HG03196 (cell line): Measurements from ENCODE around the gene GSN.
"Not testable (repeated sequence)": the region's sequence is repeated elsewhere in the genome, so short reads cannot be mapped to it uniquely, and the experiment has no call there.

ENCODE experiments used
- ATAC-seq: cut with Tn5 transposase; IDR thresholded peaks from one replicate; pipeline ENCODE4 v1.9.1; 2021; ENCODE audit not compliant: unreplicated experiment

The GSN gene

DNA sequence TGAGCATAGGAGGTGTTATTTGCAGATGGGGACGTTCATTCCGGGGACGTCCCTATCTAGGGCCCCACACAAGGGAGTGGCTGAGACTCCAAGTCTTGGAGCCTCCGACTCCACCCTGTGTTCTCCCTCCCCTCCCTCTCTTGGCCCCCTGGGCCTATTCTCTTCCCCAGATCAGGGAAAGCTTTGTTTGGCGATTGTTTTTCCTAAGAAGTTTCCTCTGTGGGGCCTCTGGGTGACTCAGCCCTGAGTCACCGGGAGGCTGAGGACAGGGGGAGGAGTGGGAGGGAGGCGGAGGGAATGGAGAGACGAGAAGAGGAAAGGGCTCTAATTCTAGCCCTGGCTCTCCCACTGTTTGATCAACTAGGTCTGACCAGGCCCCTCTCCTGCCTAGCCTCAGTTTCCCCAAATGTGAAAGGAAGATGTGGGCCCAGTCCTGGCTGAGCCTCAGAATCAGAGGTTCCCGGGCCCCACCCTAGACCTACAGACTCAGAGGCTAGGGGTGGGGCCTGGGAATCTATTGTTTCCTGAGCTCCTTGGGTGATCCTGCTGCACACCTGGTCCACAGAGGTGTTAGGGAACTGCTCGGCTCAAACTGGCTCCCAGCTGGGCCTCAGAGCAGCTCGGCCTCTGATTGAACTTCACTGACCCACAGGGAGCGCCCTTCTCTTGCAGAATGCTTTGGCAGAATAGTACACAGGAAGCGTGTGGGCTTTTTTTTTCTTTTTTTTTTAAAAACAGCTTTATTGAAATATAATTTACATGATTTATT, 19.2 kb downstream of the GSN start:
- ATAC-seq = no peak

DNA sequence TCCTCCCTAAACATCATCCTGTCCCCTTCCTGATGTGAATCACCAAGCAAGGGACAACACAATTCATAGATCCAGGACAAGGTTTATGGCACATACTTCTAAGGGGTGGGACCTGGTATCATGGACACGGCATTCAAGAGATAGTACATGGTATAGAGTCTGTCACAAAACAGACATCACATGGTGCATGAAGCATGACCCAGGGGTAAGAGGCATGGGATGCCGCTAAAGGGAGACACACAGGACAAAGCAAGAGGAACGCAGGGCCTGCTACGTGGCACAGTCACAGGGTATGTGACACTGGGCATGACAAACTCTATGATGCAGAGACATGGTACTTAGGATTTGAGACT, 20.7 kb downstream of the GSN start:
- no peak for ATAC-seq

DNA sequence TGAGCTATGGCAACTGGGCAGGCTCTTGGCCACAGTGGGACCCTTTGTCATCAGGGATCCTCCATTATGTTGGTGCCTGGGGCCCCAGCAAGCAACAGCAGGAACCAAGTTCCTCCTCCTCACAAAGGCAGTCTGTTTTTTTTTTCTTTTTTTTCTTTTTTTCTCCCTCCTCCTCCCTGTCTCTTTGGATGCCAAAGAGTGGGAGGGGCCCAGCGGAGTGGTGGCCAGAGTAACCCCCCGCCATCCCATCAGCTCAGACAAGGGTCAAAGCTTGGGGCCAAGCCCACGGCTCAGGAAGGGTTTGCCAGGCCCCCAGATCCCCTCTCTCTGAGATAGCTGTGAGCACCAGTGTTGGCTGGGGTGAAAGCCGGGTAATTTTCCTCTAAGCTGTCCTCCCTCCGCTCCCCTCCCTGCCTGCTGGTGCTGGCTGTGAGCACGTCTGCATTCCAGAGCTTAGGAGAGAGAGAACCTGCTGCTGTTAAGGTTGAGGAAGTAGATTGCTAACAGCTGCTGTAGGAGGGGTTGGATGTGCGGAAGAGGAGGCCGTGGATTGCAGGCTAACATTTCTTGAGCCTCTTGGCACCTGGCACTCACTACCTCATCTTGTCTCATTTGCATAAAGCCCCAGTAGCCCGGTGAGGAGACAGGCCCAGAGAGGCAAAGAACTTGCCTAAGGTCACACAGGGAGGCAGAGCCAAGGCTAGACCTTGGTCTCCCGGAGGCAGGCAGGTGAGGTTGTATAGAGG, 21.2 kb downstream of the GSN start:
- ATAC-seq = no peak

DNA sequence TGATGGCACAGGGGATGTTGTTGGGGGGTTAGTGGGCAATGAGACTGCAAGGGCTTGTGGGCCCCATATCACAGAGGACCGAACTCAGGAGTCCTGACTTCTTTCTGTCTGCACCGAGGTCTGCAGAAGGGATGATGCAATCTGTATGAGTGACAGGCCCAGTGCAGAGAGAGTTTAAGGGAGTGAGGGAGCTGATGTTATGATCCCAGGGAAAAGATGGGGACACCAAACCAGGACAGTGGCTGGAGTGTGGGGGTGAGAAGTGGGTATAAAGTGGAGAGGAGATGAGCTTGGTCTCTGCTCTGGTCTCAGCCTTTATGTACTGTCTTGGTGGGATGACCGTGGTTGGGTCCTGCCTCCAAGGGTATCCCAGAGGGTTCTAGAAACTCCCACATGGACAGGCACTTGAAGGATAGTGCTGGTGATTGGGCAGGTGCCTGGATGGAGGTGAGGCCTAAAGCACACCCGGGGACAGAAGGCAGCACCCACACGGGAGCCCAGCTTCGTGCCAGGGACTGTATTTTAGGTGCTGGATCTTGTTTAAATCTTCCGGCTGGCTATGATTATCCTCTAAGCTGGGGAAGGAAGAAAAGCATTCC, 21.9 kb downstream of the GSN start:
- ATAC-seq = no peak

DNA sequence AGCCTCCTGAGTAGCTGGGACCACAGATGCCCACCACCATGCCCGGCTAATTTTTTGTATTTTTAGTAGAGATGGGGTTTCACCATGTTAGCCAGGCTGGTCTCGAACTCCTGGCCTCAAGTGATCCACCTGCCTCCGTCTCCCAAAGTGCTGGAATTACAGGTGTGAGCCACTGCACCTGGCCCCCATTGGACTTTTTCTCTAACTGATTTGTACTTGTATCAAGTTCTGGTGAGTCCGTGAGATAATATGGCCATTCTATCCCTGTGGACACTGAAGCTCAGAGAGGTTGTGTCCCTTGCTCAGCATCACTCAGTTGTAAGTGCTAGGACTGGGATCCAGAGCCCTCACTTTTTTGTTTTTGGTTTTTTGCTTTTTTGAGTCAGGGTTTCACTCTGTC, 23.6 kb downstream of the GSN start:
- not testable (repeated sequence) for ATAC-seq

DNA sequence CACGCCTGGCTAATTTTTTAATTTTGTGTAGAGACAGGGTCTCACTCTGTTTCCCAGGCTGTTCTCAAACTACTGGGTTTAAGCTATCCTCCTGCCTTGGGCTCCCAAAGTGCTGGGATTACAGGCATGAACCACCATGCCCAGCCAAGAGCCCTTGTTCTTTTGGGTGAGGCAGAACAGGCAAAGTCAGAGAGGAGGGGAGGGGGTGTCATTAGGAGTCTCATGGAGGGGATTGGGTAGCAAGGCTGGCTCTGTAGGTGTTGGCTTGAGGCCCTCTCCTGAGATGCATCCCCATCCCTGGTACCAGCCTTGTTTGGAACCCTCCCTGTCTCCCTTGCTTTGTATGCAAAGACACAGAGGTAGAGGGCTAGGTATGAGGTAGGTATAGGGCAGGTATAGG, 24.1 kb downstream of the GSN start:
- ATAC-seq = no peak

DNA sequence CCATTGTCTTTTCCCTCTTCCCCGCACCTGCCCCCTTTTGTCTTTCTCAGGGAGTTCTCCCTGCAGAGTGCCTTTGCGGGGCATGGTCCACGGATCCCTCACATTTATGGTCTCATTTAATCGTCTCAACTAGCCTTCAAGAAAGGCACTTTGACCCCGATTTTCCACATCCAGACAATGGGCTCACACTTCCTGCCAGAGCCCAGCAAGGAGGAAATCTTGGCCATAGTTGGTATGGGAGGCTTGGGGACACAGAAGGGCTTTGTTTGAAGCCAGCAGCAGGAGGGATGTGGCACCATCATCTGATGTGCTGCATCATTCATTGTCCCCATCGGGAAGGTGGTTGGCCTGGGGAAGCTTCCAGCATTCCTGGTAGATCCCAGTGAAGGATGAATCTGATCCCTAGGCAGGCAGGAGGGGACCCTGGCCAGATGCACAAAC, 24.9 kb downstream of the GSN start:
- ATAC-seq = no peak

DNA sequence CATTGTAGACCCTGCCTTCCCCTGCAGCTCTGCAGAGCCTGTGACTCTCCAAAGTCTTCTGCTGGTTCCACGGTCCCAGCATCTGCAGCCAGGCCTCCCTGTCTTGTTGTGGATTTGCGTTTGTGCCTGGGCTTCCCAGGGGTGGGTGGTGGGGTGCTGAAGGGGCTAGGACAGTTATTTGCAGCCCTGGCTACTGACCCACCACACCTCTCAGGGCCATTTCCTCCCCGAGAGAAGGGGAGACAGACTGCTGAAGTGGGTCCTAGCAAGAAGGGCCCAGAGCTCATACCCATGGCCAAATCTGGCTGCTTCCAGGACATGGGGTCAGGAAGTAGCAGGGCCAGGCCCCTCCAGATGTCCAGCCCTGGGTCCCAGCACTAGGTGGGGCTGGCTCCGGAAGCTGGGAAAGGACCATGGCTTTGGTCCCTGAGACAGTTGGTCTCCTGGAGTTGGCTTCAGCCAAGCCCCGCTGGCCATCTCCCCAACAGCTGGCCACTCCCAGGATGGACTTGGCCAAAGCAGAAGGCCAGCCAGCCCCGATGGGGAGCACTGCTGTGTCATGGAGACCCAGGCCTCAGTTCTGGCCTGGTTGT, 26.3 kb downstream of the GSN start:
- no peak for ATAC-seq

DNA sequence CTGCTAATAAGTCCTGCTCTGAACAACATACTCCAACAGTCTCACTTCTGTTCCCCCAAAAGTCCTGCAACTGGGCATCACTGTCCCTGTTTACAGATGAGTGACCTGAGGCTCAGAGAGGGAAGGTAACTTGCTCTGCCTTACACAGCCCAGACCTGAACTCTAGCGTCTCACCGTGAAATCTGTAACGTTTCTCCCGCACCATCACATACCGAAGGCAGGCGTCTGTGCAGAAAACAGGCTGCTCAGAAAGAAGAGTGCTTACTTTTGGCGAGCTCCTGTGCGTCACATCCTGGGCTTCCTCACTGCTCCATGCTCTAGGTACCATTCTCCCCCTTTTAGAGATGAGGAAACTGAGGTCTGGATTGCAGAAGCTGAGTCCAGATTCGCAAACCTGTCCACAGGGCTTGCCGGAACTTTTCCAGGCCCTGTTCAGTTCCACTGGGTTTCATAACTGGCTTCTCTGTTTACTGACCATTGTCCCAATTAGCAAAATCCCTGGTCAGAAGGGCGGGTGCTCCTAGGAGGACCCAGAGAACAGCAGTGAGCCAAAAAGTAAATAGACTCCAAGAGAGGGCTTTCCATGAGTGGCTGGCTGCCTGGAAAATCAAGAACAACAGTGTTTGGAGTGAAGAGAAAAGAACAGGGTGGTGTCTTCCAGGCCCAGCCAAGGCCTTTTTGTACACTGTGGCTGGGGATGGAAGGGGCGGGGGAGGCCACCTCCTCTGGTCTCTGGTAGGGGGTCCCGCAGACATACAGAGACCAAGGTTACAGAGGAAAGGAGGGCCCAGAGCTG, 27.1 kb downstream of the GSN start:
- ATAC-seq = no peak

DNA sequence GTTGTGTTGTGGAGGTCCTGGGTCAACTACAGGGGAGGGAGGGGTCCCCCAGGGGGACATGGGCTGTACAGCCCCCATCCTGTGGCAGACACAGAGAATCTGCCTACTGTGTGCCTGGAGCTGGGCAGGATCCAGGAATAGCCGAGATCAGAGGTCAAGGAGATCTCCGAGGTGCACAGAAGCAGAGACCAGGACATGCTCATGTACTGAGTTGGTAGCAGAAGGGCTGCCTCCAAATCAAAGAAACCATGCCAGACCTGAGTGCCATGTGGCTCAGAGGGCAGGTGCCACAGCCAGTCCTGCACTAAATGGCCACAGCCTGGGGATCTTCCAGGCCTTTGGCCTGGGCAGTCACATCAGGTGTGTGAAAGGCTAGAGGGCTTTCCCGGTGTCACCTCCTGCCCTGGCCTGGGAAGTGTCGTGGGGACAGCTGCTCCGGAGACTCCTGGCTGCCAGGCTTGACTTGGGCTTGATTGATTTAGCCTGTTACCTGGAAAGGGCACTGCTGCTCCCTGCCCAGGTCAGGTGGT, 27.8 kb downstream of the GSN start:
- no peak for ATAC-seq

DNA sequence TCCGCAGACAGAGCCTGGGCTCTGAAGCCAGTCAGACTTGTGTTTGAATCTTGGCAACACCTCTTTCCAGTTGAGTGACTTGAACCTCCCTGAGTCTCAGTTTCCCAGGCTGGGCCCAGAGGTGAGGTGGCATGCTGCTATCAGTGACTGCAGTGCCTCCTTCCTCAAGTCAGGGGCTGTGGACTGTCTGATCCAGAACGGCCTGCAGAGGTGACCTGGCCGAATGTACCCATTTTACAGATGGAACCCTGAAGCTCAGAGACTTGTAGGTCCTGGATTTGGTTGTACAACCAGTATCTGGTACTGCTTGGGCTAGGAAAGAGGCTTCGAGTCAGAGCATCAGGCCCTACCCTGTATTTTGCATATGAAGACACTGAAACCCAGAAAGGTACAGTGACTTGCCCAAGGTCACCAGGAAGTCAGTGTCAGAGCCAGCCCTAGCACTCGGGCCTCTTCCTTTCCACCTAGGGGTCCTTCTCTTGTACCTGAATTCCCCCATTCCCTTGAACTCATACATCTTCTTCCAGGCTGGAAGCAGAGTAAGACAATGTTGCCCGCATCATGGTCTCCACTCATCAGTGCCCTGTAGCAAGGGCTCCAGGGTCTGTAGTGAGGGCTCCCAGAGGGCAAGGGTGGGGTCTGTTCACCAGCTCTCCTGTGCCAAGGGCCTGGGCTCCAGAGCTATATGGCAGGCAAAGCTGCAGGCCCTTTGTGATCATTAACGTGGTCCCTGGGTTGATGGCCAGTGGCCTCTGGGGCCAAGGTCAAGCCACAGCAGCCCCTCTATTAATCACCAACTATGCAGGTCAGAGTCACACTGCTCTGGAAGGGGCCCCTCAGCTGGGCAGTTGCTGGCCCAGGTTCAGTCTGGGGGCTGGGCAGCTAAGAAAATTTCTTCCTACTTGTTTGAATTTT, 28.5 kb downstream of the GSN start:
- ATAC-seq = no peak

DNA sequence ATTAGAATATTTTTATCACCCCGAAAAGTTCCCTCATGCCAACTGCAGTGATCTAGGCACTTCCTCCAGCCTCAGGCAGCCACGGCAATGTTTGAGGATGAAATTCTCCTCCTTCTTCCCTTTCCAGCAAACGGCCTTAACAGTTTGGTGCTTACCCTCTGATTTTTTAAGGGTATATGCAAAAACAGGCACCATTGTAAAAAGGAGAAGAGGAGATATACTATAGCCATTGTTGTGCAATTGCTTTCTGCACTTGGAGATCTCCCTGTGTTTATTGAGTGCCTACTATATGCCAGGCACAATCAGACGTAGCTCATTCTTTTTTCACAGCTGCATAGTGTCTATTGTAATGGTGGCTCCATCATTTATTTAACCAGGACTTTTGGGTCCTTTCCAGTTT, 29.4 kb downstream of the GSN start:
- ATAC-seq = no peak

DNA sequence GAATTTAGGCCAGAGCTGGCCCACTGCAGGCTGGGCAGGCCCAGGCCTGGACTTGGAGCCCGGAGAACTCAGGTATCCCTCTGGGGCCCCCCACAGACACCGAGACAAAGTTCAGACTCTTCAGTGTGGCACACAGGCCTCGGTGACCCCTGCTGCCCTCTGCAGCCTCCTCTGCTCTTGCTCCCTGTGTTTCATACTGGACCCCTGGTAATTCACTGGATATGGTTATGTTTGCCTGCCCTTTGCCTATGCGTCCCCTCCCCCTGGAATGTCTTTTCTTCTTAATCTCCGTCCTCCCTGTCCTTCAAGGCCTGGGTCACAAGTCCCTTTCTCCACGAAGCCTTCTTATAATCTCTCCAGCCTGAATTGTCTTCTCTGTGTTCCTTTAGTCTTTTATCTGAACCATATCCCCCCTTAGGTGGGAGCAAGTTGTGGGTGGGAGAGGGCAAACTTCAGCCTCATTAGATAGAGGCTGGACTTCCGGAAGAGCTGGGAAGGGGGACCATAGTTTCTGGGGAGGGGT, 30.1 kb downstream of the GSN start:
- no peak for ATAC-seq

DNA sequence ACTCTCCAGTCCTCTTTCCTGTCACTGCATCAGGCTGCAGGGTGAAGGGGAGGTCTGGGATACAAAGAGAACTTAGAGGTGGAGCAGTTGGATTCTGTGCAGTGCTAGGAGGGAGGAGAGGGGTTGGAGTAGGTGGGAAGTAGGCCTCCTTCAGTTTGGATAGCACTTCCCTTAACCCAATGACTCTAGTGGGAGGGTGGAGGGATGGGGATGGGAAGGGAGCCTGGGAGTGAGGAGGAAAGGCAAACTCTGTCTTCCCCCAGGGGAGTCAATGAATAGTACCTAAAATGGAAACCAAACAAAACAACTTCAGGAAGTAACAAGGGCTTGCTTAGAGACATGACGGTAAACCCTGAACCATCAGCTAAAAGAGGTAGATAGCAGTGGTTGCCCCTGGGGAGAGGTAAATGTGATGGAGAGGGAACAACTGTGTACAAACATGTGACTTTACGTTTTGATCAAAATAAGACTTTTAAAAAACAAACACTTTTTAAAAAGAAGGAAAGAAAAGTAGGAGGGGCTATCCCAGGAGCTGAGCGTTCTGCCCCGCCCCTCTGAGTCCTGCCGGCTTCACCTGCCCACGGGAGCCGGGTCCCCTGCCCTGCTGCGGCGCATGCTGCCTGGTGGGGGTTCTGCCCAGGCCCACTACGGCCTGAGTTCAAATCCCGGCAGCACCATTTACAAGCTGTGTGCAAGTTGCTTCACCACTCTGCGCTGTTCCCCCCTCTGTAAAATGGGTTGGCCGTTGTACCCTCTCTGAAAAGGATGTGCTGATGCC, 30.9 kb downstream of the GSN start:
- no peak for ATAC-seq

DNA sequence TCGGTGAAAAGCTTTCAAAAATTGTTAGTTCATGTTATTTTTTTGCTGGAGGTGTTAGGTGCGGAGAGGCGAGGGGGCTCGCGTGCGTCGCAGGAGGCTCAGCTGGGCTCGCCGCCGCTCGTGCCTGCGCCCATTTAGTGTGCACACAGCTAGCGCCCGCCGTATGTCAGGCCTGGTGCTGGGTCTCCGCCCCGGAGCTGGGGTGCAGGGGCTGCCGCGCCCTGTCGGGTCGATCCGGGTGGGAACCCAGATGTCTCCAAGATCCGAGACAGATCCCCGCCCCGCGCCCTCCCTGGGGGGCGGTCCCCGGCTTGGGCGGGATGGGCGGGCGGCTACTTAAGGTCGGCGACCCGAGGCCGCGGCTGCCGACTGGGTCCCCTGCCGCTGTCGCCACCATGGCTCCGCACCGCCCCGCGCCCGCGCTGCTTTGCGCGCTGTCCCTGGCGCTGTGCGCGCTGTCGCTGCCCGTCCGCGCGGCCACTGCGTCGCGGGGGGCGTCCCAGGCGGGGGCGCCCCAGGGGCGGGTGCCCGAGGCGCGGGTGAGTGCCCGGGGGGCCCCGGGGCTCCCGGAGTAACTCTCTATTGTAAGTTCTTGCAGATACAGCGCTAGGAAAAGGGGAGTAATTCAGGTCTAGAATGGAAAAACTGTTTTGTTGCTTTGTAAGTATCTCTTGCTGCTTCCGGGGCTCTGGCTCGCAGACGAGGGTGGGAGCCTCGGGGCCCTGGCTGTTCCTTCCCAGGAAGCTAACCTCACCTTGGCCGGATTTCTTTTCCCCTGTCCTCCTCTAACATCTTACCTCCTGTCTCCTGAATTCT, 31.7 kb downstream of the GSN start:
- ATAC-seq = no peak

DNA sequence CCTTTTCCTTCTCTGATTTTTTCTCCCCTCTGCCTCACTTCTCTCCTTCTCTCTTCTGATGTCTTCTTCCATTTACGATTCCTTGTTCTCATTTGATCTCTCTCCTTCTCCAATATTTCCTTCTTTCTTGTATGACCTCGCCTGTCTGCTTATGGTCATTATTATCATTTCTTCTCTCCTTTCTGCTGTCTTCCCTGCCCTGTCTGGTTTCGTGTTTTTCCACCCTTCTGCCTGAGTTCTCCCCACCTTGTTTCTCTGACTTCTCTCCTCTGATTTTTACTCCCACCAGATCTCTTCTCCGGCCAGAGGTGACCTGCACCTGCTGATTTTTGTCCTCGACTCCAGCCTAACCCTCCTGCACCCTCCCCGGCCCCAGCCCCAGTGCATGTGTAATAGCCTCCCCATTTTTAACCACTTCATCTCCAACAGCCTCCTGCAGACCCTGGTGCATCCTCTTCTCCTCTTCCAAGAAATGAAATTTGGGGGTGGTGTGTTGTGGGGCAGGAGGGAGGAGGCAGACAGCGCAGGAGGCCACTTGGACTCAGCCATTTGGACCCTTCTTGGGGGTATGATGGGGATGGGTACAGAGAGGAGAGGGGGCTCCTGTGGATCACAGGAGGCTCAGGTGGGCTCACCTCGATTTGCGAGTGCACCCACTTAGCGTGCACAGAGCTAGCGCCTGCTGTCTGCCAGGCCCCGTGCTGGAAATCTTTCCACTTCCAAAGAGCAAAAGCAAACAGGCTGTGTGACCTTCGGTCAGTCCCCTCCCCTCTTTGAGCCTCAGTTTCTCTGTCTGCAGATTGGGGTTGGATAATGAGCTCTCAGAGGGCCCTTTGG, 32.5 kb downstream of the GSN start:
- ATAC-seq = no peak

DNA sequence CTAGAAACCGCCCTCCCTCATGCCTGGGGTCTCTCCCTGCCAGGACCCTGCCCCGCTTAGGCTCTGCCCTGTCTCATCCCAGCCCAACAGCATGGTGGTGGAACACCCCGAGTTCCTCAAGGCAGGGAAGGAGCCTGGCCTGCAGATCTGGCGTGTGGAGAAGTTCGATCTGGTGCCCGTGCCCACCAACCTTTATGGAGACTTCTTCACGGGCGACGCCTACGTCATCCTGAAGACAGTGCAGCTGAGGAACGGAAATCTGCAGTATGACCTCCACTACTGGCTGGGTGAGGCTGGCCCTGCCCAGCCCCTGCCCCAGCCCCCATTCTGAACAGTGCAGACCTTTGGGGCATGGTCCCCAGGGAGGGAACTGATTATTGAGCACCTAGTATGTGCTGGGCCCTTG, 33.9 kb downstream of the GSN start:
- no peak for ATAC-seq
